Mesenchymal stem cell (in vitro differentiated cells and primary cell): Measurements from ENCODE around the gene GALNT18.

ENCODE experiments used
- DNase-seq: peaks from one replicate; pipeline ENCODE4 v3.0.0-alpha.2; 2013
- H2AFZ ChIP-seq: one replicate; pipeline ENCODE4 v1.6.1; 2013; ENCODE audit warnings: low read depth, mild to moderate bottlenecking, control low read depth, inconsistent platforms, low read length, moderate library complexity
- H2AK5ac ChIP-seq: 2 replicates; pipeline ENCODE4 v1.6.1; 2013; ENCODE audit warnings: low read length, moderate library complexity, mild to moderate bottlenecking, inconsistent platforms; ENCODE audit not compliant: severe bottlenecking
- H2BK120ac ChIP-seq: one replicate; pipeline ENCODE4 v1.6.1; 2013; ENCODE audit warnings: low read depth, mild to moderate bottlenecking, inconsistent platforms, low read length, moderate library complexity
- H2BK12ac ChIP-seq, 2 experiments: one replicate each; pipeline ENCODE4 v1.6.1; 2013; ENCODE audit warnings: inconsistent platforms in 2 of 2, low read length in 2 of 2, mild to moderate bottlenecking in 2 of 2, moderate library complexity in 2 of 2, control low read depth in 1 of 2
- H2BK15ac ChIP-seq: one replicate; pipeline ENCODE4 v1.6.1; 2013; ENCODE audit warnings: mild to moderate bottlenecking, low read depth, inconsistent platforms; ENCODE audit not compliant: poor library complexity, severe bottlenecking
- H2BK5ac ChIP-seq: 2 replicates; pipeline ENCODE4 v1.6.1; 2013; ENCODE audit warnings: low read depth, mild to moderate bottlenecking, low read length, control low read depth, inconsistent platforms; ENCODE audit not compliant: poor library complexity, severe bottlenecking
- H3K14ac ChIP-seq, 2 experiments: one replicate each; pipeline ENCODE4 v1.6.1; 2013; ENCODE audit warnings: inconsistent platforms in 2 of 2, low read length in 2 of 2, control low read depth in 1 of 2, mild to moderate bottlenecking in 1 of 2, moderate library complexity in 1 of 2
- H3K18ac ChIP-seq, 2 experiments: one replicate each; pipeline ENCODE4 v1.6.1; 2013; ENCODE audit warnings: inconsistent platforms in 2 of 2, low read length in 2 of 2, control low read depth in 1 of 2, low read depth in 1 of 2, mild to moderate bottlenecking in 1 of 2
- H3K23ac ChIP-seq, 2 experiments: one replicate each; pipeline ENCODE4 v1.6.1; 2013; ENCODE audit warnings: inconsistent platforms in 2 of 2, low read length in 2 of 2, mild to moderate bottlenecking in 2 of 2, moderate library complexity in 2 of 2, control low read depth in 1 of 2
- H3K27ac ChIP-seq: 2 replicates; pipeline ENCODE4 v1.5.1; 2013; ENCODE audit warnings: mild to moderate bottlenecking, moderate library complexity, low read length, control low read depth, inconsistent platforms; ENCODE audit not compliant: poor library complexity, severe bottlenecking
- H3K27me3 ChIP-seq, 2 experiments: 2 replicates each; pipeline versions ENCODE4 v1.6.1 to v1.7.0; 2013; ENCODE audit warnings: low read length in 2 of 2, mild to moderate bottlenecking in 2 of 2, moderate library complexity in 2 of 2, control low read depth in 1 of 2, inconsistent platforms in 1 of 2; ENCODE audit not compliant: control insufficient read depth in 1 of 2, insufficient read depth in 1 of 2
- H3K36me3 ChIP-seq, 2 experiments: 2 replicates each; pipeline versions ENCODE4 v1.6.1 to v1.7.0; 2013; ENCODE audit warnings: low read length in 2 of 2, control low read depth in 1 of 2, inconsistent platforms in 1 of 2, low read depth in 1 of 2, mild to moderate bottlenecking in 1 of 2; ENCODE audit not compliant: insufficient read depth in 2 of 2, control insufficient read depth in 1 of 2
- H3K4ac ChIP-seq, 2 experiments: one replicate each; pipeline ENCODE4 v1.6.1; 2013; ENCODE audit warnings: inconsistent platforms in 2 of 2, low read length in 2 of 2, mild to moderate bottlenecking in 2 of 2, moderate library complexity in 2 of 2, control low read depth in 1 of 2, low read depth in 1 of 2
- H3K4me1 ChIP-seq: 2 replicates; pipeline ENCODE4 v1.6.1; 2013; ENCODE audit warnings: low read depth, low read length, control low read depth; ENCODE audit not compliant: control insufficient read depth, insufficient read depth
- H3K4me2 ChIP-seq: 2 replicates; pipeline ENCODE4 v1.6.1; 2013; ENCODE audit warnings: low read length, mild to moderate bottlenecking, inconsistent platforms; ENCODE audit not compliant: poor library complexity, severe bottlenecking
- H3K4me3 ChIP-seq, 2 experiments: 2 replicates each; pipeline versions ENCODE4 v1.5.1 to v1.7.0; 2013; ENCODE audit warnings: low read length in 2 of 2, mild to moderate bottlenecking in 2 of 2, control low read depth in 1 of 2, low read depth in 1 of 2; ENCODE audit not compliant: insufficient read depth in 1 of 2
- H3K79me1 ChIP-seq: replicated peaks from 2 replicates; pipeline ENCODE4 v1.6.1; 2013; ENCODE audit warnings: mild to moderate bottlenecking, control low read depth, low read length, inconsistent platforms; ENCODE audit not compliant: poor library complexity, severe bottlenecking
- H3K9ac ChIP-seq: 2 replicates; pipeline ENCODE4 v1.7.0; 2013; ENCODE audit warnings: mild to moderate bottlenecking, low read length, moderate library complexity
- H3K9me3 ChIP-seq: 2 replicates; pipeline ENCODE4 v1.7.0; 2013; ENCODE audit warnings: mild to moderate bottlenecking, low read length; ENCODE audit not compliant: control insufficient read depth
- H4K8ac ChIP-seq: one replicate; pipeline ENCODE4 v1.6.1; 2013; ENCODE audit warnings: inconsistent platforms, mild to moderate bottlenecking, low read length, moderate library complexity
- H4K91ac ChIP-seq: one replicate; pipeline ENCODE4 v1.6.1; 2013; ENCODE audit warnings: mild to moderate bottlenecking, low read length, inconsistent platforms
- WGBS: methylation state at CpG from one replicate; pipeline ENCODE4 v1.1.7; 2013; ENCODE audit warnings: mixed read lengths; 5-methylcytosine and 5-hydroxymethylcytosine counted together

The GALNT18 gene

DNA sequence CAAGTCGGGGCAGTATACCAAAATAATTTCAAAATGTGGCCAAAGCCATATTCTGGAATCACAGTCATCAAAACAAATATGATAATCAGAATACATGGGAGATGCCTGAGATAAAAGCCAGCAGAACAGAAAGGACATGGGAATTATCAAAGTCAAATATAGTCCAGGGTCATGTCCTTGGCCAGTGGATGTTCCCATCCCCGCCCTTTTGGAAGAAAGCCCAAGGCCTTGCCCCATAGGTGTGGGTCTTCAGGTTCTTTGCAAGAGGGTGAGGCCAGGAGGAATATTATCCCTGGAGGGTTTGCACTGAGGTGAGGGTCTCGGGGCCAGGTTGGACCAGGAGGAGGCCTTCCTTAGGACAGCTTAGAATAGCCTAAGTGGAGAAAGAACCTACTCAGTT is 215.2 kb downstream of the GALNT18 start:
- DNase-seq: no peak
- no peak overlapping the region for H3K23ac ChIP-seq
- WGBS: 96% methylated on average over 2 of the region's 3 CpGs

DNA sequence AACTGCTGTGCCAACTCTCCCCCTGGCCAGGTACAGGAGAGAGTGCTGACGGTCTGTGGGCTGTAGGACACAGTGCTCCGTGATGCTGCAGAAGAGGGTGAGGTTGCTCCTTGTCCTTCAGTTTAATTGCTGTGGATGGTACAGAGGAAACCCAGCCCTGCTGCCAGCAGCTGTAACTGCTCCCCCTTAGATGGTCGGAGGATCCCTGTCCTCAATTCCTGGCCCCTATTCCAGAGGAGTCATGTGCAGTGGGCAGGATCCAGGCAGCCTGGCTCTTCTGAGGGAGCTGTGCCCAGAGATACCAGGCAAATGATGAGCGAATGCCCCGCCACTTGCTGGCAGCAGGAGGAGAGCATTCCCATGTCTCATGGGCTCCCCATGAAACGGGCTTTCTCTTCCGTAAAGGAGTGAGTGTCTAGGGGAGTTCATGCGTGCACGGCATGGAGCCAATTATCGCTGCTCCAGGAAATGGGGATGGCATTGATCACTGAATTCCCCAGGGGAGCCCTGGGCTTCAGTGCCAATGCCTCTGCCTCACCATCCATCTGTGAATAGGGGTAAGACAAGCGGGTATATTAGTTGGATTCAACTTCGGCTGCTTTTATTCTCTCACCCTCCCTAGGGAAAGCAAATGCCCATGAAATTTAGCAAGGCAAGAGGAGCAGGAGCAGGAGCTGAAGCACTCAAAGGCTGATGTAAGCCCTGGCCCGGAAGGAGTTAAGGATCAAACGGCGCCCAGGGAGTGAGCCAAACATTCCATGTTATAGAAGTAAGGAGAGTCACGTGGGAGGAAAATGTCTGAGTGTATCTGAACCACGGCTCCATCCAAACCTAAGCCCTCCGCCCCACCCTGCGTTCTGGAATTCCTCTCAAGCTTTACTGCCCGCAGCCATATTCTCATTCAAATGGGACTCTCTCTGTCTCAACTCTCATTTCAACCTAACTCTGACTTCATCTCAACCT is 217.8 kb downstream of the GALNT18 start:
- H2BK12ac ChIP-seq: no peak overlapping the region
- no peaks in the 10 kb centered on the region for H3K36me3 ChIP-seq
- H3K9ac ChIP-seq: peak overlapping the region; percentile 47
- H3K27me3 ChIP-seq: peaks cover 0 to 74% of the 10 kb centered on the region in 2 experiments
- no peak overlapping the region for H3K18ac ChIP-seq
- no peaks in the 10 kb centered on the region for H3K79me1 ChIP-seq
- H2BK5ac ChIP-seq: no peak overlapping the region
- H3K14ac ChIP-seq: peak overlapping the region in 1 of 2 experiments; percentile 22
- H3K9me3 ChIP-seq: no peaks in the 10 kb centered on the region
- no peak overlapping the region for H4K8ac ChIP-seq
- H3K4me1 ChIP-seq: no peaks in the 10 kb centered on the region
- peak overlapping the region in 1 of 2 experiments; percentile 5 for H3K4me3 ChIP-seq
- no peak overlapping the region for H2BK120ac ChIP-seq
- H2BK15ac ChIP-seq: no peak overlapping the region
- DNase-seq: no peak
- no peak overlapping the region for H2AK5ac ChIP-seq
- H3K4ac ChIP-seq: no peak overlapping the region
- no peak overlapping the region for H3K27ac ChIP-seq
- H2AFZ ChIP-seq: no peak overlapping the region
- no peak overlapping the region for H3K4me2 ChIP-seq
- H4K91ac ChIP-seq: peak overlapping the region; percentile 28
- no peak overlapping the region for H3K23ac ChIP-seq
- WGBS: 78% methylated on average over 18 of the region's 20 CpGs

More for the DNA sequence above, 215.2 kb downstream of the GALNT18 start:
- Histone ChIP-seq H3K27ac (no peak overlapping the region), H3K4ac (no peak overlapping the region), H3K79me1 (no peaks in the 10 kb centered on the region), H3K27me3 (peaks cover 0 to 82% of the 10 kb centered on the region in 2 experiments), H3K9ac (no peak overlapping the region), H4K91ac (no peak overlapping the region), H2BK12ac (no peak overlapping the region), H4K8ac (no peak overlapping the region), H2AFZ (no peak overlapping the region), H3K4me3 (no peak overlapping the region), H2BK120ac (no peak overlapping the region), H3K4me1 (no peaks in the 10 kb centered on the region), H3K36me3 (no peaks in the 10 kb centered on the region), H2BK15ac (no peak overlapping the region), H3K4me2 (no peak overlapping the region), H2BK5ac (no peak overlapping the region), H3K9me3 (no peaks in the 10 kb centered on the region), H3K14ac (no peak overlapping the region), H3K18ac (no peak overlapping the region), H2AK5ac (no peak overlapping the region)

DNA sequence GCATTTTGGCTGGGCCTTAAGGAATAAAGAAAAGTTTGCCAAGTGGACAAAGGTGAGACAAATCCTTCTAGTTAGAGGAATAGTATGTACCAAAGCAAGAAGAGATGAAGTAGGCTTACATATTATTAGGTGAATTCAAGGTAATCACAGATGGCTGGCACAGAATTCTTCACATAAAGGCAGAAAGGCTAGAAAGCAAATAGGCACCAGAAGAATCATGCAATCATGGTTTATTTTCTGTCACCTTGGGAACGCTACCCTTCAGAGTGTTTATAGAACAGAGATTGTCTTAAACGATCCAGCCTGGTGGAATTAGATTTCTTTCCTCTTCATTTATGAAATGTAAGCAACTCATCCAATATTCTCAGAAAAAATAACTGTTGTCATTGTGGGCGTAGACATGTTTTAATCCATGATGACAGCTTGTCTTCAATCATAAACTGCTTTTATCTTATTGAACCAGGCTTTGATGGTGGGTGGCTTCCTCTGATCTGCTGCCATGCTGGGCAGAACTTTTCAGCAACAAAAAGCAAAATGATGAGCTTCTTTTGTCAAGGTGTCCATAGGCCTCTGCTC is 219.8 kb downstream of the GALNT18 start:
- Histone ChIP-seq H3K14ac (no peak overlapping the region), H3K27ac (no peak overlapping the region), H3K9me3 (no peaks in the 10 kb centered on the region), H3K27me3 (peaks cover 0 to 79% of the 10 kb centered on the region in 2 experiments), H2AK5ac (no peak overlapping the region), H2BK12ac (no peak overlapping the region), H3K9ac (no peak overlapping the region), H3K4me3 (no peak overlapping the region), H3K4me1 (no peaks in the 10 kb centered on the region), H4K91ac (no peak overlapping the region), H3K36me3 (no peaks in the 10 kb centered on the region), H3K18ac (no peak overlapping the region), H2BK15ac (no peak overlapping the region), H3K23ac (no peak overlapping the region), H3K79me1 (no peaks in the 10 kb centered on the region), H3K4me2 (no peak overlapping the region), H2AFZ (no peak overlapping the region), H2BK5ac (no peak overlapping the region), H3K4ac (no peak overlapping the region), H2BK120ac (no peak overlapping the region), H4K8ac (no peak overlapping the region)
- DNase-seq: peak; percentile 34
- 86% methylated on average over 1 of the region's 3 CpGs for WGBS

DNA sequence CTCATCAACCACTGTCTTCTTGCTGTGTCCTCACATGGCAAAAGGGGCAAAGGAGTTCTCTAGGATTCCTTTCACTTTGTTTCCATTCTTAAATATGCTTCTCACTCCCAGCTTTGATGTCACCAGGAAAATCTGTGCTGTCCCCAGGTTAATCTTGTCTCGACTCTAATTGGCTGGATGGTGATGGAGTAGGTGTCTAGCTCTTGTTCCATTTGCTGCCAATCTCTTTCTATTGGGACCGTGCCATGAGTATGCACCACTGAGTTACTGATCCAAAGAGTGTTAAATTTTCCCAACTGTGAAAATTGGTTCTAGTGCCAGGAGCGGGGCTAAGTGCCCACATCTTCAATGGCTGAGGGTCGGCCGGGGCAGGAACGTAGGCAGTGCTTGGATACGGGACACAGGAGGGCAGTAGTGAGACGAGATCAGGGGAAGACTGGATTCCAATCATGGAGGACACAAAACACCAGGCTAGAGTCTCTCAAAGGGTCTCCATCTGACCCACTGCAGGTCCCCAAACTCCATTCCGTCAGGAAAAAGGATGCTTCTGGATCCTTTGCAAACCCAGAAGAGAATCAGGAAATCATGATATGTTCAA is 221.1 kb downstream of the GALNT18 start:
- Histone ChIP-seq H3K4me2 (no peak overlapping the region), H4K8ac (no peak overlapping the region), H2BK5ac (no peak overlapping the region), H3K4me3 (no peak overlapping the region), H2BK12ac (no peak overlapping the region), H3K79me1 (no peaks in the 10 kb centered on the region), H2AFZ (no peak overlapping the region), H3K9me3 (no peaks in the 10 kb centered on the region), H3K9ac (no peak overlapping the region), H2BK15ac (no peak overlapping the region), H3K27me3 (peaks cover 0 to 71% of the 10 kb centered on the region in 2 experiments), H3K36me3 (no peaks in the 10 kb centered on the region), H3K27ac (no peak overlapping the region), H3K14ac (no peak overlapping the region), H3K4ac (no peak overlapping the region), H3K23ac (no peak overlapping the region), H3K18ac (no peak overlapping the region), H2AK5ac (no peak overlapping the region), H2BK120ac (no peak overlapping the region), H4K91ac (no peak overlapping the region), H3K4me1 (peaks cover 6% of the 10 kb centered on the region)
- DNase-seq: no peak
- WGBS: 78% methylated on average over 9 of the region's 9 CpGs
